SK-N-SH treated with all-trans-retinoic acid at 6 μM for 48 hours (cell line): ENCODE results near the gene CEMIP.

Source experiments
- ATAC-seq: fragments of 200-7000 bp; cut with Tn5 transposase; 3 replicates; pipeline ENCODE4 v1.9.1; 2020; ENCODE audit warnings: mild to moderate bottlenecking, moderate library complexity
- ARNTL ChIP-seq: fragments of 450-650 bp; formaldehyde crosslinking; IDR thresholded peaks from 2 replicates; pipeline ENCODE4 v1.5.0; 2020; ENCODE audit warnings: low read depth, mild to moderate bottlenecking, moderate library complexity, borderline replicate concordance
- ESRRG ChIP-seq: fragments of 250-450 bp; sonication (Bioruptor Pico); IDR thresholded peaks from 2 replicates; pipeline ENCODE4 v1.6.1; 2021; ENCODE audit warnings: mild to moderate bottlenecking
- GLIS3 ChIP-seq: fragments of 250-450 bp; sonication (Bioruptor Pico); IDR thresholded peaks from 2 replicates; pipeline ENCODE4 v1.5.0; 2020; ENCODE audit warnings: mild to moderate bottlenecking, moderate library complexity
- OSR1 ChIP-seq: fragments of 250-450 bp; sonication (Bioruptor Pico); IDR thresholded peaks from 2 replicates; pipeline ENCODE4 v1.8.0; 2022; ENCODE audit warnings: moderate library complexity, mild to moderate bottlenecking, inconsistent platforms
- PATZ1 ChIP-seq: fragments of 250-450 bp; sonication (Bioruptor Pico); IDR thresholded peaks from 2 replicates; pipeline ENCODE4 v1.8.0; 2020; ENCODE audit warnings: mild to moderate bottlenecking, moderate library complexity, borderline replicate concordance
- PPARA ChIP-seq: fragments of 250-450 bp; sonication (Bioruptor Pico); IDR thresholded peaks from 2 replicates; pipeline ENCODE4 v1.5.0; 2020; ENCODE audit warnings: mild to moderate bottlenecking, borderline replicate concordance
- RARB ChIP-seq: fragments of 250-450 bp; sonication (Bioruptor Pico); IDR thresholded peaks from 2 replicates; pipeline ENCODE4 v1.8.0; 2021; ENCODE audit warnings: mild to moderate bottlenecking, moderate library complexity
- SNAI2 ChIP-seq: fragments of 250-450 bp; sonication (Bioruptor Pico); IDR thresholded peaks from 2 replicates; pipeline ENCODE4 v1.5.0; 2020; ENCODE audit warnings: mild to moderate bottlenecking, moderate library complexity
- TCF4 ChIP-seq: fragments of 250-450 bp; sonication (Bioruptor Pico); IDR thresholded peaks from 2 replicates; pipeline ENCODE4 v1.8.0; 2021; ENCODE audit warnings: mild to moderate bottlenecking, moderate library complexity, borderline replicate concordance
- TOX ChIP-seq: fragments of 250-450 bp; sonication (Bioruptor Pico); IDR thresholded peaks from 2 replicates; pipeline ENCODE4 v1.8.0; 2021; ENCODE audit warnings: mild to moderate bottlenecking, moderate library complexity, borderline replicate concordance
- ZC3H10 ChIP-seq: fragments of 250-450 bp; sonication (Bioruptor Pico); IDR thresholded peaks from 2 replicates; pipeline ENCODE4 v1.5.1; 2021; ENCODE audit warnings: mild to moderate bottlenecking, moderate library complexity
- ZFP3 ChIP-seq: fragments of 250-450 bp; sonication (Bioruptor Pico); IDR thresholded peaks from 2 replicates; pipeline ENCODE4 v1.5.0; 2020; ENCODE audit warnings: mild to moderate bottlenecking, moderate library complexity
- ZFP30 ChIP-seq: fragments of 450-650 bp; formaldehyde crosslinking; IDR thresholded peaks from 2 replicates; pipeline ENCODE4 v1.5.0; 2022; ENCODE audit warnings: mild to moderate bottlenecking, moderate library complexity
- ZNF70 ChIP-seq: fragments of 450-650 bp; formaldehyde crosslinking; IDR thresholded peaks from 2 replicates; pipeline ENCODE4 v1.5.0; 2020; ENCODE audit warnings: mild to moderate bottlenecking, moderate library complexity
- ZNF8 ChIP-seq: fragments of 450-650 bp; formaldehyde crosslinking; IDR thresholded peaks from 2 replicates; pipeline ENCODE4 v1.5.0; 2020; ENCODE audit warnings: mild to moderate bottlenecking, moderate library complexity
- TF ChIP-seq, protein P1 (sequence below): fragments of 250-450 bp; sonication (Bioruptor Pico); IDR thresholded peaks from 2 replicates; pipeline ENCODE4 v1.8.0; 2021; ENCODE audit warnings: low read depth, mild to moderate bottlenecking, moderate library complexity, borderline replicate concordance
- TF ChIP-seq, protein P2 (sequence below): fragments of 250-450 bp; sonication (Bioruptor Pico); IDR thresholded peaks from 2 replicates; pipeline ENCODE4 v1.5.0; 2020; ENCODE audit warnings: mild to moderate bottlenecking, moderate library complexity
- TF ChIP-seq, protein P3 (sequence below): fragments of 250-450 bp; sonication (Bioruptor Pico); IDR thresholded peaks from 2 replicates; pipeline ENCODE4 v1.5.1; 2020; ENCODE audit warnings: low read depth, mild to moderate bottlenecking, moderate library complexity

The CEMIP gene

DNA sequence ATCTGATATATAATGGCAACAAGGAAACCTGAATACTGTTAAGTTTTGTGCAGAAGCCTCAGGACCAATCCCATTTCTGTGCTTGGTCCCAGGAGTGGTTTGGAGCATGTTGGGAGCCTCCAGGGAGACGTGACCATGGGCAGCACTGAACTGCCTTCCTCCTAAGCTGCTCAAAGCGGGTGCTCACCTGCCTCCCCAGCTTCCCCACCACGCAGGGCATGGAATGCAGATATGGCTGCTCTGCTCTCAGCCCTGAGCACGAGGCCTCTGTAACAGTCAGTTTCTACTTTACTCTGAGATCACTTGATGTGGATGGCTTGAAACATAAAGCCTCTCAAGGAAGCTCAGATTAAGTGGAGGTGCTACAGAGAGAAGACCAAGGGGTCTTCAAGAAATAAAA, 161.2 kb downstream of the CEMIP start:
- TF ChIP-seq ZC3H10 (CRISPR knock-in tag), result no peak
- no peak for TF ChIP-seq TOX (CRISPR knock-in tag)
- no peak for TF ChIP-seq PATZ1
- no peak for TF ChIP-seq PPARA (CRISPR knock-in tag)
- TF ChIP-seq, protein P1, sequence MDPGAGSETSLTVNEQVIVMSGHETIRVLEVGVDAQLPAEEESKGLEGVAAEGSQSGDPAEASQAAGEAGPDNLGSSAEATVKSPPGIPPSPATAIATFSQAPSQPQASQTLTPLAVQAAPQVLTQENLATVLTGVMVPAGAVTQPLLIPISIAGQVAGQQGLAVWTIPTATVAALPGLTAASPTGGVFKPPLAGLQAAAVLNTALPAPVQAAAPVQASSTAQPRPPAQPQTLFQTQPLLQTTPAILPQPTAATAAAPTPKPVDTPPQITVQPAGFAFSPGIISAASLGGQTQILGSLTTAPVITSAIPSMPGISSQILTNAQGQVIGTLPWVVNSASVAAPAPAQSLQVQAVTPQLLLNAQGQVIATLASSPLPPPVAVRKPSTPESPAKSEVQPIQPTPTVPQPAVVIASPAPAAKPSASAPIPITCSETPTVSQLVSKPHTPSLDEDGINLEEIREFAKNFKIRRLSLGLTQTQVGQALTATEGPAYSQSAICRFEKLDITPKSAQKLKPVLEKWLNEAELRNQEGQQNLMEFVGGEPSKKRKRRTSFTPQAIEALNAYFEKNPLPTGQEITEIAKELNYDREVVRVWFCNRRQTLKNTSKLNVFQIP, result no peak
- TF ChIP-seq, protein P2, sequence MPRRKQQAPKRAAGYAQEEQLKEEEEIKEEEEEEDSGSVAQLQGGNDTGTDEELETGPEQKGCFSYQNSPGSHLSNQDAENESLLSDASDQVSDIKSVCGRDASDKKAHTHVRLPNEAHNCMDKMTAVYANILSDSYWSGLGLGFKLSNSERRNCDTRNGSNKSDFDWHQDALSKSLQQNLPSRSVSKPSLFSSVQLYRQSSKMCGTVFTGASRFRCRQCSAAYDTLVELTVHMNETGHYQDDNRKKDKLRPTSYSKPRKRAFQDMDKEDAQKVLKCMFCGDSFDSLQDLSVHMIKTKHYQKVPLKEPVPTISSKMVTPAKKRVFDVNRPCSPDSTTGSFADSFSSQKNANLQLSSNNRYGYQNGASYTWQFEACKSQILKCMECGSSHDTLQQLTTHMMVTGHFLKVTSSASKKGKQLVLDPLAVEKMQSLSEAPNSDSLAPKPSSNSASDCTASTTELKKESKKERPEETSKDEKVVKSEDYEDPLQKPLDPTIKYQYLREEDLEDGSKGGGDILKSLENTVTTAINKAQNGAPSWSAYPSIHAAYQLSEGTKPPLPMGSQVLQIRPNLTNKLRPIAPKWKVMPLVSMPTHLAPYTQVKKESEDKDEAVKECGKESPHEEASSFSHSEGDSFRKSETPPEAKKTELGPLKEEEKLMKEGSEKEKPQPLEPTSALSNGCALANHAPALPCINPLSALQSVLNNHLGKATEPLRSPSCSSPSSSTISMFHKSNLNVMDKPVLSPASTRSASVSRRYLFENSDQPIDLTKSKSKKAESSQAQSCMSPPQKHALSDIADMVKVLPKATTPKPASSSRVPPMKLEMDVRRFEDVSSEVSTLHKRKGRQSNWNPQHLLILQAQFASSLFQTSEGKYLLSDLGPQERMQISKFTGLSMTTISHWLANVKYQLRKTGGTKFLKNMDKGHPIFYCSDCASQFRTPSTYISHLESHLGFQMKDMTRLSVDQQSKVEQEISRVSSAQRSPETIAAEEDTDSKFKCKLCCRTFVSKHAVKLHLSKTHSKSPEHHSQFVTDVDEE (CRISPR knock-in tag), result no peak
- TF ChIP-seq ZNF70 (CRISPR knock-in tag), result no peak
- TF ChIP-seq GLIS3 (CRISPR knock-in tag), result no peak
- TF ChIP-seq, all 23 proteins: peak for 0
- no peak for ATAC-seq

- no peak for ATAC-seq
Measured at GRCh38 chr15:80940851-80941250, 161.7 kb downstream of the CEMIP start.

GRCh38 chr15:80942266-80942665, 163.1 kb downstream of the CEMIP start:
- ATAC-seq, result no peak
- TF ChIP-seq ZNF8 (CRISPR knock-in tag), result no peak
- TF ChIP-seq TCF4 (CRISPR knock-in tag), result no peak
- no peak for TF ChIP-seq TOX (CRISPR knock-in tag)
- TF ChIP-seq, protein P1, result no peak
- TF ChIP-seq SNAI2 (CRISPR knock-in tag), result no peak
- TF ChIP-seq RARB, result no peak
- TF ChIP-seq ZC3H10 (CRISPR knock-in tag), result no peak
- TF ChIP-seq PPARA (CRISPR knock-in tag), result no peak
- TF ChIP-seq ZFP30, result no peak
- TF ChIP-seq PATZ1, result no peak
- TF ChIP-seq ESRRG (CRISPR knock-in tag), result no peak
- TF ChIP-seq ZFP3 (CRISPR knock-in tag), result no peak
- no peak for TF ChIP-seq OSR1
- TF ChIP-seq, protein P3, sequence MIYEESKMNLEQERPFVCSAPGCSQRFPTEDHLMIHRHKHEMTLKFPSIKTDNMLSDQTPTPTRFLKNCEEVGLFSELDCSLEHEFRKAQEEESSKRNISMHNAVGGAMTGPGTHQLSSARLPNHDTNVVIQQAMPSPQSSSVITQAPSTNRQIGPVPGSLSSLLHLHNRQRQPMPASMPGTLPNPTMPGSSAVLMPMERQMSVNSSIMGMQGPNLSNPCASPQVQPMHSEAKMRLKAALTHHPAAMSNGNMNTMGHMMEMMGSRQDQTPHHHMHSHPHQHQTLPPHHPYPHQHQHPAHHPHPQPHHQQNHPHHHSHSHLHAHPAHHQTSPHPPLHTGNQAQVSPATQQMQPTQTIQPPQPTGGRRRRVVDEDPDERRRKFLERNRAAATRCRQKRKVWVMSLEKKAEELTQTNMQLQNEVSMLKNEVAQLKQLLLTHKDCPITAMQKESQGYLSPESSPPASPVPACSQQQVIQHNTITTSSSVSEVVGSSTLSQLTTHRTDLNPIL (CRISPR knock-in tag), result no peak
- no peak for TF ChIP-seq GLIS3 (CRISPR knock-in tag)

More at GRCh38 chr15:80940851-80941250, 161.7 kb downstream of the CEMIP start:
- TF ChIP-seq TOX (CRISPR knock-in tag), result no peak
- TF ChIP-seq, protein P1, result no peak
- TF ChIP-seq GLIS3 (CRISPR knock-in tag), result no peak
- TF ChIP-seq TCF4 (CRISPR knock-in tag), result no peak
- TF ChIP-seq, protein P3 (CRISPR knock-in tag), result no peak
- no peak for TF ChIP-seq ARNTL (CRISPR knock-in tag)
- TF ChIP-seq ZC3H10 (CRISPR knock-in tag), result no peak
- no peak for TF ChIP-seq OSR1
